H1 (cell line): ENCODE data around the gene FAU. TPM values are rescaled to one million over a fixed set of nuclear protein-coding genes. Genes with fewer than 3 reads are reported as not detected.

Experiments
- CTCF ChIA-PET: fragments of 300-600 bp; sonication (Branson Sonifier 250); formaldehyde crosslinking; loops from one replicate; lab custom pipeline; 2021; ENCODE audit not compliant: partially characterized antibody; lab: Charles Lee
- POLR2A ChIA-PET: fragments of 300-600 bp; sonication (Branson Sonifier 250); formaldehyde crosslinking; loops from one replicate; lab custom pipeline; 2021; ENCODE audit warnings: inconsistent platforms; ENCODE audit not compliant: partially characterized antibody; lab: Charles Lee
- DNase-seq, 2 experiments: peaks; one replicate each; pipeline versions ENCODE4 v3.0.0 to v3.0.0-alpha.2; 2010 to 2022; ENCODE audit warnings: low spot score in 2 of 2, low read depth in 1 of 2, mixed read lengths in 1 of 2
- FAIRE-seq: peaks from 2 replicates; lab custom pipeline; 2011; peaks lifted over from hg19 to GRCh38; lab: Jason Lieb, UNC
- H2AFZ ChIP-seq: 2 replicates; pipeline ENCODE4 v1.8.1; 2012; ENCODE audit warnings: low read length, inconsistent platforms
- H2AK5ac ChIP-seq: 2 replicates; pipeline ENCODE4 v1.6.1; 2013; ENCODE audit warnings: low read depth, low read length
- H2BK120ac ChIP-seq: replicated peaks from 2 replicates; pipeline ENCODE3; 2013; ENCODE audit warnings: low read depth, low read length, inconsistent platforms
- H2BK12ac ChIP-seq: 2 replicates; pipeline ENCODE4 v1.6.1; 2013; ENCODE audit warnings: low read depth, low read length
- H2BK15ac ChIP-seq: 2 replicates; pipeline ENCODE4 v1.6.1; 2013; ENCODE audit warnings: low read length
- H2BK20ac ChIP-seq: 2 replicates; pipeline ENCODE4 v1.6.1; 2013; ENCODE audit warnings: low read length
- H2BK5ac ChIP-seq: 2 replicates; pipeline ENCODE4 v1.6.1; 2013; ENCODE audit warnings: low read depth, low read length
- H3K14ac ChIP-seq: 2 replicates; pipeline ENCODE4 v1.6.1; 2013; ENCODE audit warnings: inconsistent platforms; ENCODE audit not compliant: insufficient read length
- H3K18ac ChIP-seq: 2 replicates; pipeline ENCODE4 v1.6.1; 2013; ENCODE audit warnings: low read length; ENCODE audit errors: extremely low read depth
- H3K23ac ChIP-seq: 2 replicates; pipeline ENCODE4 v1.6.1; 2013; ENCODE audit warnings: inconsistent platforms; ENCODE audit not compliant: insufficient read length
- H3K23me2 ChIP-seq: 2 replicates; pipeline ENCODE4 v1.6.1; 2013; ENCODE audit warnings: low read depth, low read length
- H3K27ac ChIP-seq: 2 replicates; pipeline ENCODE4 v1.6.1; 2011; ENCODE audit warnings: low read depth, low read length, inconsistent platforms
- H3K27me3 ChIP-seq, 4 experiments: replicated peaks in 1 of 4; 1 replicate in 1 of 4; 2 replicates in 3 of 4; pipeline versions ENCODE4 v1.6.1 to v1.8.1; 2011 to 2013; ENCODE audit warnings: low read length in 3 of 4, mild to moderate bottlenecking in 3 of 4, inconsistent platforms in 2 of 4, mixed read lengths in 2 of 4, moderate library complexity in 1 of 4; ENCODE audit not compliant: control insufficient read depth in 3 of 4, insufficient read depth in 3 of 4; ENCODE audit errors: extremely low read depth in 1 of 4
- H3K36me3 ChIP-seq, 4 experiments: 2 replicates each; pipeline versions ENCODE4 v1.6.1 to v1.8.1; 2011 to 2013; ENCODE audit warnings: mild to moderate bottlenecking in 4 of 4, low read length in 3 of 4, moderate library complexity in 2 of 4, control low read depth in 1 of 4, inconsistent platforms in 1 of 4; ENCODE audit not compliant: insufficient read depth in 4 of 4, control insufficient read depth in 2 of 4
- H3K4ac ChIP-seq: replicated peaks from 2 replicates; pipeline ENCODE3; 2013; ENCODE audit warnings: low read length, low read depth, mixed read lengths, inconsistent platforms; ENCODE audit not compliant: insufficient read length
- H3K4me1 ChIP-seq, 4 experiments: replicated peaks in 1 of 4; 1 replicate in 1 of 4; 2 replicates in 3 of 4; pipeline versions ENCODE4 v1.6.1 to v1.8.1; 2011 to 2013; ENCODE audit warnings: low read length in 3 of 4, inconsistent platforms in 2 of 4, mixed read lengths in 1 of 4; ENCODE audit not compliant: insufficient read depth in 4 of 4, control insufficient read depth in 3 of 4
- H3K4me2 ChIP-seq, 2 experiments: 2 replicates each; pipeline versions ENCODE4 v1.6.1 to v1.8.1; 2011 to 2013; ENCODE audit warnings: low read depth in 2 of 2, low read length in 2 of 2, control low read depth in 1 of 2, inconsistent platforms in 1 of 2, mild to moderate bottlenecking in 1 of 2; ENCODE audit not compliant: insufficient read depth in 1 of 2
- H3K4me3 ChIP-seq, 4 experiments: fragments of 200-600, 300-600 bp in 1 of 4; sonication (generic), shearing (Covaris generic), sonication (Bioruptor Twin) in 1 of 4; 2 replicates each; pipeline versions ENCODE4 v1.5.1 to v1.8.1; 2011 to 2016; ENCODE audit warnings: low read length in 4 of 4, low read depth in 3 of 4, control low read depth in 2 of 4, inconsistent platforms in 2 of 4, mild to moderate bottlenecking in 2 of 4, mixed read lengths in 1 of 4, moderate library complexity in 1 of 4; ENCODE audit not compliant: insufficient read depth in 2 of 4; ENCODE audit errors: extremely low read depth in 1 of 4
- H3K56ac ChIP-seq: replicated peaks from 2 replicates; pipeline ENCODE3; 2013; ENCODE audit warnings: low read depth, mild to moderate bottlenecking, mixed read lengths, low read length, inconsistent platforms; ENCODE audit not compliant: insufficient read length
- H3K79me1 ChIP-seq: 2 replicates; pipeline ENCODE4 v1.6.1; 2013; ENCODE audit warnings: low read depth, low read length, control low read depth
- H3K79me2 ChIP-seq, 2 experiments: 2 replicates each; pipeline versions ENCODE4 v1.6.1 to v1.8.1; 2012 to 2013; ENCODE audit warnings: low read length in 2 of 2, mild to moderate bottlenecking in 2 of 2, inconsistent platforms in 1 of 2; ENCODE audit not compliant: insufficient read depth in 2 of 2, control insufficient read depth in 1 of 2
- H3K9ac ChIP-seq, 4 experiments: replicated peaks in 1 of 4; 1 replicate in 1 of 4; 2 replicates in 3 of 4; pipeline versions ENCODE4 v1.6.1 to v1.8.1; 2011 to 2013; ENCODE audit warnings: low read depth in 3 of 4, low read length in 3 of 4, control low read depth in 2 of 4, mild to moderate bottlenecking in 2 of 4, moderate library complexity in 2 of 4, inconsistent platforms in 1 of 4; ENCODE audit errors: extremely low read depth in 1 of 4
- H3K9me3 ChIP-seq, 2 experiments: 2 replicates each; pipeline versions ENCODE4 v1.6.1 to v1.8.1; 2012 to 2013; ENCODE audit warnings: mild to moderate bottlenecking in 2 of 2, moderate library complexity in 2 of 2, control low read depth in 1 of 2, inconsistent platforms in 1 of 2, low read depth in 1 of 2, low read length in 1 of 2, mixed read lengths in 1 of 2; ENCODE audit not compliant: insufficient read depth in 2 of 2
- H4K20me1 ChIP-seq, 2 experiments: replicated peaks in 1 of 2; 2 replicates each; pipeline versions ENCODE3 to v1.8.1; 2011 to 2013; ENCODE audit warnings: inconsistent platforms in 2 of 2, low read length in 2 of 2, mild to moderate bottlenecking in 1 of 2; ENCODE audit not compliant: insufficient read depth in 2 of 2, control insufficient read depth in 1 of 2
- H4K5ac ChIP-seq: 2 replicates; pipeline ENCODE4 v1.6.1; 2013; ENCODE audit warnings: low read length, low read depth, mixed read lengths, inconsistent platforms; ENCODE audit not compliant: insufficient read length
- H4K8ac ChIP-seq: 2 replicates; pipeline ENCODE4 v1.8.0; 2013; ENCODE audit warnings: mild to moderate bottlenecking, moderate library complexity, low read length, inconsistent platforms; ENCODE audit not compliant: insufficient read depth; ENCODE audit errors: extremely low read depth
- H4K91ac ChIP-seq: replicated peaks from 2 replicates; pipeline ENCODE3; 2013; ENCODE audit warnings: low read length, mixed read lengths, inconsistent platforms; ENCODE audit not compliant: insufficient read length
- CBX5 ChIP-seq: fragments of 300-800, 300-1000 bp; sonication (generic); IDR thresholded peaks from 2 replicates; pipeline ENCODE4 v1.7.1; 2016; ENCODE audit warnings: antibody characterized with exemption, low read length, low read depth
- PHF8 ChIP-seq: fragments of 200-600 bp; sonication (generic); conservative IDR thresholded peaks from 2 replicates; pipeline ENCODE4 v1.7.1; 2012; ENCODE audit warnings: low read depth, mild to moderate bottlenecking, inconsistent platforms, low read length, moderate library complexity
- WGBS, 2 experiments: shearing (Covaris generic) in 1 of 2; methylation state at CpG; one replicate each; pipeline versions ENCODE4 v1.1.6 to v1.1.7; 2013 to 2015; ENCODE audit warnings: low lambda C conversion rate in 2 of 2, mixed read lengths in 2 of 2, inconsistent platforms in 1 of 2, low coverage in 1 of 2, missing lambda C conversion rate in 1 of 2; ENCODE audit not compliant: insufficient replicate concordance in 2 of 2, insufficient coverage in 1 of 2, insufficient read length in 1 of 2; ENCODE audit errors: extremely low coverage in 1 of 2, missing lambda C conversion rate in 1 of 2; 5-methylcytosine and 5-hydroxymethylcytosine counted together
- polyA plus RNA-seq, 7 experiments: library from polyadenylated mRNA; depleted of rRNA in 3 of 7; stranded (reverse) in 5 of 7; unstranded in 2 of 7; fragments of >200 nt in 5 of 7; fragments of 200-250 nt in 2 of 7; gene quantifications; 1 replicate in 5 of 7; 2 replicates in 1 of 7; 4 replicates in 1 of 7; pipeline versions ENCODE4 v1.2.1 to v1.2.3, GENCODE V29; 2011 to 2013; ENCODE audit warnings: missing spikeins in 2 of 7, mixed read lengths in 2 of 7
- total RNA-seq: library from RNA; stranded (reverse); fragmentation: NEBNext Ultra II Directional; extraction: Animal tissue kit (Norgen Biotek cat#: 25700); gene quantifications from 2 replicates; pipeline ENCODE4 v1.2.1, GENCODE V29; 2021

FAU gene
- total and polyA plus RNA-seq, 2 of the 8 experiments (the other 6 are each of a cell fraction or from before 2014, with no cell fraction given), result 826 to 896 TPM

DNA sequence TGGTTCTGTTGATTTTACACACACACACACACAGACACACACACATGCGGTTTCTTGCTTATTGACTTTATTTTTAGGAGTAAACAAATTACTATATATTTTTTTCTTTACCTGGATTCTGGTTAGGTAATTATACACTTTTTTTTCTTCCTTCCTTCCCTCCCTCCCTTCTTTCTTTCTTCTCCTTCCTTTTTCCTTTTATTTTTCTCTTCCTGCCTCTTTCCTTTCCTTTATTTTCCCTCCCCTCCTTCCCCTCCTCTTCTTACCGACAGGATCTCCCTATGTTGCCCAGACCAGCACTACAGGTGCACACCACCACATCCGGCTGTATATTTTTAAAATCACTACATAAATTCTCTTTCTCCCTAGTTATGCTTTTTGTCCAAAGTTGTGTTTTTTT is 45.0 kb upstream of the FAU start:
- Histone ChIP-seq H2AFZ (no peak overlapping the region), H3K9me3 (no peaks in the 10 kb centered on the region), H3K27me3 (no peaks in the 10 kb centered on the region), H3K4me2 (no peak overlapping the region), H4K91ac (no peak overlapping the region), H2AK5ac (no peak overlapping the region), H3K27ac (no peak overlapping the region), H3K18ac (no peak overlapping the region), H2BK20ac (no peak overlapping the region), H4K5ac (no peak overlapping the region), H3K4ac (no peak overlapping the region), H3K36me3 (no peaks in the 10 kb centered on the region), H3K9ac (no peak overlapping the region), H3K79me2 (no peaks in the 10 kb centered on the region), H3K23ac (no peak overlapping the region), H4K8ac (no peak overlapping the region), H4K20me1 (no peaks in the 10 kb centered on the region), H3K56ac (no peak overlapping the region), H3K4me3 (no peak overlapping the region), H2BK15ac (no peak overlapping the region), H2BK12ac (no peak overlapping the region), H2BK120ac (no peak overlapping the region), H3K4me1 (peaks cover 0 to 6% (median 1%) of the 10 kb centered on the region in 4 experiments; a peak in 2 of 7 replicates), H3K14ac (no peak overlapping the region), H2BK5ac (no peak overlapping the region), H3K79me1 (no peaks in the 10 kb centered on the region), H3K23me2 (no peaks in the 10 kb centered on the region; the same call in 1 of the 2 replicates)
- FAIRE-seq (no peak), DNase-seq (no peak)
- TF ChIP-seq CBX5 (no peak), PHF8 (no peak)
- POLR2A ChIA-PET, result interaction anchor here (1.2 to 2.6 kb wide), 2 partner anchors 45 to 46 kb away, joined by 4 to 7 read pairs; partner anchors contain the start of genes FAU and MRPL49
- WGBS, 2 experiments, result 90% methylated on average over 3 of the region's 3 CpGs; no CpG with 5 or more reads in 1 of the 2 experiments
- CTCF ChIA-PET, result interaction anchor here (1.2 kb wide), 1 partner anchor 56 kb away, joined by 3 read pairs; no protein-coding TSS in a partner anchor
